HepG2 (cell line): ENCODE data around the gene MGAT5.

ENCODE experiments used
- ATM ChIP-seq: fragments of 450-650 bp; IDR thresholded peaks from 2 replicates; pipeline ENCODE4 v1.7.1; 2017; ENCODE audit warnings: mild to moderate bottlenecking, borderline replicate concordance
- KDM6A ChIP-seq: IDR thresholded peaks from 2 replicates; pipeline ENCODE4 v1.6.1; 2016; ENCODE audit warnings: low read depth
- NR2C2 ChIP-seq: sonication (generic); formaldehyde crosslinking; IDR thresholded peaks from 2 replicates; pipeline ENCODE4 v1.4.0; 2020; ENCODE audit warnings: missing genetic modification reagents, mild to moderate bottlenecking, moderate library complexity, borderline replicate concordance
- TAF1 ChIP-seq: sonication (generic); formaldehyde crosslinking; IDR thresholded peaks from 2 replicates; pipeline ENCODE4 v1.4.0; 2020; ENCODE audit warnings: missing genetic modification reagents
- YY1 ChIP-seq: IDR thresholded peaks from 2 replicates; pipeline ENCODE4 v1.6.1; 2011; ENCODE audit warnings: low read length, low read depth, moderate library complexity, mild to moderate bottlenecking; ENCODE audit not compliant: insufficient read depth, insufficient replicate concordance
- ZNF232 ChIP-seq: sonication (generic); formaldehyde crosslinking; IDR thresholded peaks from 2 replicates; pipeline ENCODE4 v1.4.0; 2020; ENCODE audit warnings: missing genetic modification reagents, borderline replicate concordance
- ZNF577 ChIP-seq: sonication (generic); formaldehyde crosslinking; IDR thresholded peaks from 2 replicates; pipeline ENCODE4 v1.4.0; 2020; ENCODE audit warnings: mild to moderate bottlenecking, low read depth, missing genetic modification reagents, borderline replicate concordance
- TF ChIP-seq, protein P1 (sequence below): sonication (generic); IDR thresholded peaks from 2 replicates; pipeline ENCODE4 v1.6.1; 2016; ENCODE audit warnings: low read depth, borderline replicate concordance
- TF ChIP-seq, protein P2 (sequence below): sonication (generic); formaldehyde crosslinking; IDR thresholded peaks from 2 replicates; pipeline ENCODE4 v1.5.0; 2020; ENCODE audit warnings: mild to moderate bottlenecking, missing genetic modification reagents
- TF ChIP-seq, protein P3 (sequence below): sonication (generic); formaldehyde crosslinking; IDR thresholded peaks from 2 replicates; pipeline ENCODE4 v1.5.0; 2020; ENCODE audit warnings: mild to moderate bottlenecking, missing genetic modification reagents, moderate library complexity
- TF ChIP-seq, protein P4 (sequence below): conservative IDR thresholded peaks from 2 replicates; pipeline ENCODE4 v1.6.1; 2018; ENCODE audit warnings: missing genetic modification reagents
- TF ChIP-seq, protein P5 (sequence below): sonication (generic); formaldehyde crosslinking; IDR thresholded peaks from 2 replicates; pipeline ENCODE4 v1.5.1; 2020; ENCODE audit warnings: mild to moderate bottlenecking, missing genetic modification reagents, moderate library complexity

DNA sequence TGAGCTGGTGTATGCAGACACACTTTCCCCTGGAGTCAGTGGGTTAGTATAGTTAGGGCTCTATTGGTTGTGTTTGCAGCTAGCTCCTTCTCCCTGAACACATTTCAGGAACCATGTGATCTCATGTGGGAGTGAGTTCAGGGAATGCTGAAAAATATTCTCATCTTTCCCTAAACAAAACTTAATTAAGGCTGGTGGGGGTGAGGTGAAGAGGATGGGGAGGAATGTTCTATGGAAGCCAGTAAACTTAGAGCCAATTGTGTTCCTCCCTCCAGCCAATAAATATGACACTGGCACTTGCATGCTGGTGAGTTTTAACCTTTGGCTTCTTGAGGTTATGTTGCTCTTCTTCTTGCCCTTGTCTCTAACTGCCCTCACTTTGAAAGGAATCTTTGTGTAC, 952 bp downstream of the MGAT5 start:
- no peak for TF ChIP-seq YY1
- TF ChIP-seq, protein P1, sequence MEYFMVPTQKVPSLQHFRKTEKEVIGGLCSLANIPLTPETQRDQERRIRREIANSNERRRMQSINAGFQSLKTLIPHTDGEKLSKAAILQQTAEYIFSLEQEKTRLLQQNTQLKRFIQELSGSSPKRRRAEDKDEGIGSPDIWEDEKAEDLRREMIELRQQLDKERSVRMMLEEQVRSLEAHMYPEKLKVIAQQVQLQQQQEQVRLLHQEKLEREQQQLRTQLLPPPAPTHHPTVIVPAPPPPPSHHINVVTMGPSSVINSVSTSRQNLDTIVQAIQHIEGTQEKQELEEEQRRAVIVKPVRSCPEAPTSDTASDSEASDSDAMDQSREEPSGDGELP, result no peak
- TF ChIP-seq, protein P2, sequence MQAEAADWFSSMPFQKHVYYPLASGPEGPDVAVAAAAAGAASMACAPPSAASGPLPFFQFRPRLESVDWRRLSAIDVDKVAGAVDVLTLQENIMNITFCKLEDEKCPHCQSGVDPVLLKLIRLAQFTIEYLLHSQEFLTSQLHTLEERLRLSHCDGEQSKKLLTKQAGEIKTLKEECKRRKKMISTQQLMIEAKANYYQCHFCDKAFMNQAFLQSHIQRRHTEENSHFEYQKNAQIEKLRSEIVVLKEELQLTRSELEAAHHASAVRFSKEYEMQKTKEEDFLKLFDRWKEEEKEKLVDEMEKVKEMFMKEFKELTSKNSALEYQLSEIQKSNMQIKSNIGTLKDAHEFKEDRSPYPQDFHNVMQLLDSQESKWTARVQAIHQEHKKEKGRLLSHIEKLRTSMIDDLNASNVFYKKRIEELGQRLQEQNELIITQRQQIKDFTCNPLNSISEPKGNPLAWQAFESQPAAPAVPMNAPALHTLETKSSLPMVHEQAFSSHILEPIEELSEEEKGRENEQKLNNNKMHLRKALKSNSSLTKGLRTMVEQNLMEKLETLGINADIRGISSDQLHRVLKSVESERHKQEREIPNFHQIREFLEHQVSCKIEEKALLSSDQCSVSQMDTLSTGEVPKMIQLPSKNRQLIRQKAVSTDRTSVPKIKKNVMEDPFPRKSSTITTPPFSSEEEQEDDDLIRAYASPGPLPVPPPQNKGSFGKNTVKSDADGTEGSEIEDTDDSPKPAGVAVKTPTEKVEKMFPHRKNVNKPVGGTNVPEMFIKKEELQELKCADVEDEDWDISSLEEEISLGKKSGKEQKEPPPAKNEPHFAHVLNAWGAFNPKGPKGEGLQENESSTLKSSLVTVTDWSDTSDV (CRISPR knock-in tag), result no peak
- TF ChIP-seq, protein P3, sequence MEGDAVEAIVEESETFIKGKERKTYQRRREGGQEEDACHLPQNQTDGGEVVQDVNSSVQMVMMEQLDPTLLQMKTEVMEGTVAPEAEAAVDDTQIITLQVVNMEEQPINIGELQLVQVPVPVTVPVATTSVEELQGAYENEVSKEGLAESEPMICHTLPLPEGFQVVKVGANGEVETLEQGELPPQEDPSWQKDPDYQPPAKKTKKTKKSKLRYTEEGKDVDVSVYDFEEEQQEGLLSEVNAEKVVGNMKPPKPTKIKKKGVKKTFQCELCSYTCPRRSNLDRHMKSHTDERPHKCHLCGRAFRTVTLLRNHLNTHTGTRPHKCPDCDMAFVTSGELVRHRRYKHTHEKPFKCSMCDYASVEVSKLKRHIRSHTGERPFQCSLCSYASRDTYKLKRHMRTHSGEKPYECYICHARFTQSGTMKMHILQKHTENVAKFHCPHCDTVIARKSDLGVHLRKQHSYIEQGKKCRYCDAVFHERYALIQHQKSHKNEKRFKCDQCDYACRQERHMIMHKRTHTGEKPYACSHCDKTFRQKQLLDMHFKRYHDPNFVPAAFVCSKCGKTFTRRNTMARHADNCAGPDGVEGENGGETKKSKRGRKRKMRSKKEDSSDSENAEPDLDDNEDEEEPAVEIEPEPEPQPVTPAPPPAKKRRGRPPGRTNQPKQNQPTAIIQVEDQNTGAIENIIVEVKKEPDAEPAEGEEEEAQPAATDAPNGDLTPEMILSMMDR (CRISPR knock-in tag), result no peak
- TF ChIP-seq KDM6A (CRISPR knock-in tag), result no peak
- TF ChIP-seq TAF1 (CRISPR knock-in tag), result no peak
- no peak for TF ChIP-seq ZNF577 (CRISPR knock-in tag)
- TF ChIP-seq, protein P4, sequence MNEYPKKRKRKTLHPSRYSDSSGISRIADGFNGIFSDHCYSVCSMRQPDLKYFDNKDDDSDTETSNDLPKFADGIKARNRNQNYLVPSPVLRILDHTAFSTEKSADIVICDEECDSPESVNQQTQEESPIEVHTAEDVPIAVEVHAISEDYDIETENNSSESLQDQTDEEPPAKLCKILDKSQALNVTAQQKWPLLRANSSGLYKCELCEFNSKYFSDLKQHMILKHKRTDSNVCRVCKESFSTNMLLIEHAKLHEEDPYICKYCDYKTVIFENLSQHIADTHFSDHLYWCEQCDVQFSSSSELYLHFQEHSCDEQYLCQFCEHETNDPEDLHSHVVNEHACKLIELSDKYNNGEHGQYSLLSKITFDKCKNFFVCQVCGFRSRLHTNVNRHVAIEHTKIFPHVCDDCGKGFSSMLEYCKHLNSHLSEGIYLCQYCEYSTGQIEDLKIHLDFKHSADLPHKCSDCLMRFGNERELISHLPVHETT (CRISPR knock-in tag), result no peak
- TF ChIP-seq NR2C2, result no peak
- no peak for TF ChIP-seq ATM
- TF ChIP-seq, protein P5, sequence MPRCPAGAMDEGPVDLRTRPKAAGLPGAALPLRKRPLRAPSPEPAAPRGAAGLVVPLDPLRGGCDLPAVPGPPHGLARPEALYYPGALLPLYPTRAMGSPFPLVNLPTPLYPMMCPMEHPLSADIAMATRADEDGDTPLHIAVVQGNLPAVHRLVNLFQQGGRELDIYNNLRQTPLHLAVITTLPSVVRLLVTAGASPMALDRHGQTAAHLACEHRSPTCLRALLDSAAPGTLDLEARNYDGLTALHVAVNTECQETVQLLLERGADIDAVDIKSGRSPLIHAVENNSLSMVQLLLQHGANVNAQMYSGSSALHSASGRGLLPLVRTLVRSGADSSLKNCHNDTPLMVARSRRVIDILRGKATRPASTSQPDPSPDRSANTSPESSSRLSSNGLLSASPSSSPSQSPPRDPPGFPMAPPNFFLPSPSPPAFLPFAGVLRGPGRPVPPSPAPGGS (CRISPR knock-in tag), result no peak
- no peak for TF ChIP-seq ZNF232 (CRISPR knock-in tag)
